HepG2 (cell line): ENCODE measurements around the gene LRTM2. TPM values are rescaled to one million over a fixed set of nuclear protein-coding genes. Genes with fewer than 3 reads are reported as not detected.

ENCODE experiments used
- ATAC-seq: fragments of 200-7000 bp; cut with Tn5 transposase; 3 replicates; pipeline ENCODE4 v1.9.1; 2020; ENCODE audit warnings: mild to moderate bottlenecking, moderate library complexity
- BruUV-seq: library from RNA; stranded (reverse); fragments of 400-500 nt; replicated peaks from 2 replicates; lab custom pipeline; 2021; lab: Mats Ljungman, UMichigan
- CTCF ChIA-PET: fragments of 300-600 bp; formaldehyde crosslinking; extraction: SDS; loops from one replicate; lab custom pipeline; 2021; ENCODE audit warnings: low total read pairs, inconsistent platforms, low intra/inter-chr PET ratio; lab: Yijun Ruan, JAX
- POLR2A ChIA-PET: fragments of 350-600 bp; sonication (Branson Sonifier 250); formaldehyde crosslinking; loops from one replicate; lab custom pipeline; 2020; ENCODE audit warnings: antibody characterized with exemption, inconsistent platforms; lab: Yijun Ruan, JAX
- DNase-seq: peaks from one replicate; pipeline ENCODE4 v3.0.0-alpha.2; 2015; ENCODE audit warnings: low spot score
- FAIRE-seq: peaks from 3 replicates; lab custom pipeline; 2011; peaks lifted over from hg19 to GRCh38; lab: Jason Lieb, UNC
- H2AFZ ChIP-seq: one replicate; pipeline ENCODE4 v1.6.1; 2011; ENCODE audit warnings: low read length, inconsistent platforms
- H3K27ac ChIP-seq: fragments of 300-600 bp; 3 replicates; pipeline ENCODE4 v1.8.0; 2011; ENCODE audit warnings: mixed run types, mild to moderate bottlenecking, mixed read lengths, low read length, inconsistent platforms; ENCODE audit not compliant: insufficient read depth; ENCODE audit errors: extremely low read length
- H3K27me3 ChIP-seq, 2 experiments: fragments of 200-600 bp in 1 of 2; 2 replicates in 1 of 2; 3 replicates in 1 of 2; pipeline versions ENCODE4 v1.6.0 to v1.8.0; 2011; ENCODE audit warnings: low read length in 2 of 2, mild to moderate bottlenecking in 2 of 2, moderate library complexity in 2 of 2, inconsistent platforms in 1 of 2; ENCODE audit not compliant: insufficient read depth in 2 of 2, control insufficient read depth in 1 of 2
- H3K36me3 ChIP-seq, 2 experiments: fragments of 200-600 bp in 1 of 2; replicated peaks in 1 of 2; 2 replicates in 1 of 2; 3 replicates in 1 of 2; pipeline versions ENCODE4 v1.5.1 to v1.8.0; 2011; ENCODE audit warnings: low read length in 2 of 2, inconsistent platforms in 1 of 2; ENCODE audit not compliant: insufficient read depth in 2 of 2, control insufficient read depth in 1 of 2
- H3K4me1 ChIP-seq: 2 replicates; pipeline ENCODE4 v1.5.1; 2012; ENCODE audit warnings: low read length, inconsistent platforms; ENCODE audit not compliant: insufficient read depth
- H3K4me2 ChIP-seq: 2 replicates; pipeline ENCODE4 v1.6.0; 2011; ENCODE audit warnings: low read depth, low read length, inconsistent platforms
- H3K4me3 ChIP-seq, 3 experiments: fragments of 200-600 bp in 1 of 3; sonication (generic), shearing (Covaris generic) in 1 of 3; replicated peaks in 1 of 3; 2 replicates each; pipeline ENCODE4 v1.5.1; 2011 to 2016; ENCODE audit warnings: low read length in 3 of 3, inconsistent platforms in 2 of 3, low read depth in 2 of 3, mild to moderate bottlenecking in 2 of 3, control low read depth in 1 of 3, mixed read lengths in 1 of 3; ENCODE audit not compliant: insufficient read depth in 1 of 3
- H3K79me2 ChIP-seq: one replicate; pipeline ENCODE4 v1.6.1; 2011; ENCODE audit warnings: low read length, inconsistent platforms; ENCODE audit not compliant: insufficient read depth
- H3K9ac ChIP-seq: 2 replicates; pipeline ENCODE4 v1.6.0; 2011; ENCODE audit warnings: mild to moderate bottlenecking, low read depth, low read length, inconsistent platforms; ENCODE audit not compliant: insufficient read depth
- H3K9me3 ChIP-seq: 2 replicates; pipeline ENCODE4 v1.5.1; 2012; ENCODE audit warnings: mild to moderate bottlenecking, low read length
- H4K20me1 ChIP-seq: 2 replicates; pipeline ENCODE4 v1.6.0; 2011; ENCODE audit warnings: inconsistent platforms, mild to moderate bottlenecking, low read length, moderate library complexity; ENCODE audit not compliant: insufficient read depth
- ARNTL ChIP-seq: sonication (generic); formaldehyde crosslinking; IDR thresholded peaks from 2 replicates; pipeline ENCODE4 v1.4.0; 2020; ENCODE audit warnings: mild to moderate bottlenecking, missing genetic modification reagents
- NFE2 ChIP-seq: sonication (generic); formaldehyde crosslinking; IDR thresholded peaks from 2 replicates; pipeline ENCODE4 v1.4.0; 2020; ENCODE audit warnings: missing genetic modification reagents
- NKX3-1 ChIP-seq: sonication (generic); formaldehyde crosslinking; IDR thresholded peaks from 2 replicates; pipeline ENCODE4 v1.5.0; 2020; ENCODE audit warnings: missing genetic modification reagents
- NR1H2 ChIP-seq: sonication (generic); formaldehyde crosslinking; IDR thresholded peaks from 2 replicates; pipeline ENCODE4 v1.8.1; 2022; ENCODE audit warnings: low read depth, missing genetic modification reagents, borderline replicate concordance
- SIX4 ChIP-seq: sonication (generic); formaldehyde crosslinking; IDR thresholded peaks from 2 replicates; pipeline ENCODE4 v1.4.0; 2020; ENCODE audit warnings: missing genetic modification reagents
- ZNF235 ChIP-seq: sonication (generic); formaldehyde crosslinking; IDR thresholded peaks from 2 replicates; pipeline ENCODE4 v1.8.1; 2023; ENCODE audit warnings: mild to moderate bottlenecking, missing genetic modification reagents, borderline replicate concordance
- ZNF274 ChIP-seq: sonication (generic); formaldehyde crosslinking; IDR thresholded peaks from 2 replicates; pipeline ENCODE4 v1.5.1; 2020; ENCODE audit warnings: mild to moderate bottlenecking, missing genetic modification reagents
- WGBS: methylation state at CpG from one replicate; pipeline ENCODE4 v1.1.6; 2017; ENCODE audit warnings: low lambda C conversion rate; 5-methylcytosine and 5-hydroxymethylcytosine counted together
- in situ Hi-C: cut with HindIII; loops from 2 replicates; pipeline ENCODE4 v1.10.0; 2017; ENCODE audit warnings: low pct_unique_long_range_greater_than_20kb; ENCODE audit not compliant: extremely low pct_ligation_motif_present
- intact Hi-C: fragments of 100-400 bp; cut with micrococcal nuclease; formaldehyde crosslinking; loops from one replicate; pipeline ENCODE4 v1.10.0; 2022; ENCODE audit not compliant: unreplicated experiment
- polyA plus RNA-seq, 8 experiments: library from polyadenylated mRNA; depleted of rRNA in 3 of 8; stranded (reverse) in 7 of 8; unstranded in 1 of 8; fragments of >200 nt; fragmentation: Illumina TruSeq in 4 of 8; extraction: Trizol in 4 of 8; gene quantifications; 2 replicates each; pipeline versions ENCODE4 v1.2.1 to v1.2.3, GENCODE V29; 2011 to 2016; ENCODE audit warnings: low read depth in 4 of 8, missing spikeins in 1 of 8, mixed read lengths in 1 of 8; ENCODE audit not compliant: insufficient read depth in 1 of 8
- total RNA-seq, 5 experiments: library from RNA; depleted of rRNA; stranded (reverse); fragments of >200 nt; fragmentation: Illumina TruSeq; extraction: Trizol; gene quantifications; 2 replicates each; pipeline ENCODE4 v1.2.3, GENCODE V29; 2016; ENCODE audit warnings: low read depth in 1 of 5
- TF ChIP-seq, protein P1 (sequence below): sonication (generic); formaldehyde crosslinking; conservative IDR thresholded peaks from 2 replicates; pipeline ENCODE4 v1.8.0; 2022; ENCODE audit warnings: low read depth, missing genetic modification reagents
- TF ChIP-seq, protein P2 (sequence below): sonication (generic); formaldehyde crosslinking; IDR thresholded peaks from 2 replicates; pipeline ENCODE4 v1.5.1; 2020; ENCODE audit warnings: mild to moderate bottlenecking, moderate library complexity, missing genetic modification reagents

Gene LRTM2
- total and polyA plus RNA-seq, 2 of the 13 experiments (the other 11 are each of a cell fraction or from before 2014, with no cell fraction given): 0.09 TPM; not detected in 1

DNA sequence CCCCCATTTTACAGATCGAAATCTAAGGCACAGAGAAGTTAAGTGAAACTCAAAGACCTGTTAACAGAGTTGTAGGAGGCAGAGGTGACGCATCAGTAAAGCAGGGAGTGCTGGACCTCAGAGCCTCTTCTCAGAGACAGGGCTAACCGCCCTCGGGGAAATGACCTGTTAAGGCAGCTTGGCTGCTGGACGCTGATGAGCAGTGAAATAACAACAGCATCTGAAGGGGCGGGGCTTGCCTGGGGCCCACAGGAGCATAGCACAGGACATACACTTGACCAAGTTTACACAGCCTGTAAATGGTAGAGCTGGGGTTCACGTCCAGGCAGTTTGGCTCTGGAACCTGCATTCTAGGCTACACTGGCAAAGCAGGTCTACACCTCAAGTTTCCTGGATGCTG lies 39.3 kb downstream of the LRTM2 start (continued):
- TF ChIP-seq ARNTL (CRISPR knock-in tag): no peak
- TF ChIP-seq, protein P1, sequence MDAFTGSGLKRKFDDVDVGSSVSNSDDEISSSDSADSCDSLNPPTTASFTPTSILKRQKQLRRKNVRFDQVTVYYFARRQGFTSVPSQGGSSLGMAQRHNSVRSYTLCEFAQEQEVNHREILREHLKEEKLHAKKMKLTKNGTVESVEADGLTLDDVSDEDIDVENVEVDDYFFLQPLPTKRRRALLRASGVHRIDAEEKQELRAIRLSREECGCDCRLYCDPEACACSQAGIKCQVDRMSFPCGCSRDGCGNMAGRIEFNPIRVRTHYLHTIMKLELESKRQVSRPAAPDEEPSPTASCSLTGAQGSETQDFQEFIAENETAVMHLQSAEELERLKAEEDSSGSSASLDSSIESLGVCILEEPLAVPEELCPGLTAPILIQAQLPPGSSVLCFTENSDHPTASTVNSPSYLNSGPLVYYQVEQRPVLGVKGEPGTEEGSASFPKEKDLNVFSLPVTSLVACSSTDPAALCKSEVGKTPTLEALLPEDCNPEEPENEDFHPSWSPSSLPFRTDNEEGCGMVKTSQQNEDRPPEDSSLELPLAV (CRISPR knock-in tag): no peak
- no peak for TF ChIP-seq ZNF274
- TF ChIP-seq, all 625 proteins: peak for 0

DNA sequence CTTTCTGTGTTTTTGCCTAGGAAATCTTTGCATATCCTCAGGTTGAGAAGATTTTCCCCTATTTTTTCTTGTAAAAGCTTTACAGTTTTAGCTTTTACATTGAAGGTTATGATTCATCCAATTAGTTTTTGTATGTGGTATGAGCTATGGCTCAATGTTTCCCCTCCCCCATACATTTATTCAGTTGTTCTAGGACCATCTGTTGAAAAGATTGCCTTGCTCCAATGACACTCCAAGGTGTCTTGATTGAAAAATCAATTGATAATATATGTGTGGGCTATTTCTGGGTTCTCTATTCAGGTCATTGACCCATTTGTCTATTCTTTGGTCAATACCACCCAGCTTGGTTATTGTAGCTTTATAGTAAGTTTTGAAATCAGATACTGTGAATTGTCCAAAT lies 42.6 kb downstream of the LRTM2 start:
- H3K27ac ChIP-seq: no peak overlapping the region
- intact Hi-C loops (no loop called here), in situ Hi-C loops (no loop called here)
- no peaks in the 10 kb centered on the region for H3K79me2 ChIP-seq
- 0 out of 2 replicates have a peak, but pooled peaks cover 9% of the 10 kb centered on the region for H3K4me1 ChIP-seq
- FAIRE-seq (no peak), ATAC-seq (no peak), DNase-seq (no peak)
- H3K36me3 ChIP-seq: no peaks in the 10 kb centered on the region
- H3K9ac ChIP-seq: no peak overlapping the region
- H3K27me3 ChIP-seq: peaks cover 2 to 22% of the 10 kb centered on the region in 2 experiments; a peak in 3 of 5 replicates
- no peak overlapping the region for H3K4me2 ChIP-seq
- POLR2A ChIA-PET: no interaction called here
- no peaks in the 10 kb centered on the region for H3K9me3 ChIP-seq
- H3K4me3 ChIP-seq: no peak overlapping the region
- no peak for TF ChIP-seq NR1H2 (CRISPR knock-in tag)
- CTCF ChIA-PET: no interaction called here
- no peaks in the 10 kb centered on the region for H4K20me1 ChIP-seq
- no TSS peak for BruUV-seq
- H2AFZ ChIP-seq: no peak overlapping the region

DNA sequence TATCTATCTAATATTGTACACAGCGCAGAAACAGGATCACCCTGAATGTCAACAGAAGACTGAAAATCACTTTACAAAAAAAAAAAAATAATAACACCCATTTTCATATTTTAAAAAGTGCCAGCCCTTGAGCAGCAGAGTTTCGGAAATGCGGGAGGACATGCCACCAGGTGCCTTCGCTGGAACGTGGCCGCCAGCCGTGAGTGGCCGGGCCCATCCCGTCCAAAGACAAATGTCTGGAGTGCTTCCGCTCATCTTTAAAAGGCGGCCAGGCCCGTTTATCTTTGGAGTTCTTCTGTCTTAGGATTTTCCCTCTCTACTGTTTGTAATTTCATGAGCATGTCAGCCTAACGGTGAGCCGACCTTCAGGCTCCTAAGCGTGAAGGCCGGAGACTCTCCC lies 43.5 kb downstream of the LRTM2 start:
- no peaks in the 10 kb centered on the region for H3K36me3 ChIP-seq
- 0 out of 2 replicates have a peak, but pooled peaks cover 9% of the 10 kb centered on the region for H3K4me1 ChIP-seq
- no peaks in the 10 kb centered on the region for H3K79me2 ChIP-seq
- FAIRE-seq (no peak), DNase-seq (no peak), ATAC-seq (no peak)
- intact Hi-C loops: no loop called here
- no peak overlapping the region for H3K4me3 ChIP-seq
- WGBS: 65% methylated on average over 16 of the region's 16 CpGs
- POLR2A ChIA-PET: no interaction called here
- no peak overlapping the region for H3K27ac ChIP-seq
- H2AFZ ChIP-seq: no peak overlapping the region
- in situ Hi-C loops: no loop called here
- H3K9ac ChIP-seq: no peak overlapping the region
- no peaks in the 10 kb centered on the region for H4K20me1 ChIP-seq
- CTCF ChIA-PET: no interaction called here
- H3K4me2 ChIP-seq: no peak overlapping the region
- BruUV-seq: no TSS peak
- peaks cover 2 to 14% of the 10 kb centered on the region in 2 experiments; a peak in 2 of 5 replicates for H3K27me3 ChIP-seq
- H3K9me3 ChIP-seq: no peaks in the 10 kb centered on the region
- TF ChIP-seq NKX3-1 (CRISPR knock-in tag): no peak
- TF ChIP-seq, protein P2, sequence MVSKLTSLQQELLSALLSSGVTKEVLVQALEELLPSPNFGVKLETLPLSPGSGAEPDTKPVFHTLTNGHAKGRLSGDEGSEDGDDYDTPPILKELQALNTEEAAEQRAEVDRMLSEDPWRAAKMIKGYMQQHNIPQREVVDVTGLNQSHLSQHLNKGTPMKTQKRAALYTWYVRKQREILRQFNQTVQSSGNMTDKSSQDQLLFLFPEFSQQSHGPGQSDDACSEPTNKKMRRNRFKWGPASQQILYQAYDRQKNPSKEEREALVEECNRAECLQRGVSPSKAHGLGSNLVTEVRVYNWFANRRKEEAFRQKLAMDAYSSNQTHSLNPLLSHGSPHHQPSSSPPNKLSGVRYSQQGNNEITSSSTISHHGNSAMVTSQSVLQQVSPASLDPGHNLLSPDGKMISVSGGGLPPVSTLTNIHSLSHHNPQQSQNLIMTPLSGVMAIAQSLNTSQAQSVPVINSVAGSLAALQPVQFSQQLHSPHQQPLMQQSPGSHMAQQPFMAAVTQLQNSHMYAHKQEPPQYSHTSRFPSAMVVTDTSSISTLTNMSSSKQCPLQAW (CRISPR knock-in tag): no peak
- no peak for TF ChIP-seq SIX4 (CRISPR knock-in tag)
- TF ChIP-seq, protein P1 (CRISPR knock-in tag): no peak
- TF ChIP-seq NFE2 (CRISPR knock-in tag): no peak
- TF ChIP-seq ZNF235 (CRISPR knock-in tag): no peak
